ENCODE measurements around the gene RMND5A. TPM values are rescaled to one million over a fixed set of nuclear protein-coding genes. Genes with fewer than 3 reads are reported as not detected.
"Not testable (repeated sequence)": the region's sequence is repeated elsewhere in the genome, so short reads cannot be mapped to it uniquely, and the experiment has no call there.

The RMND5A gene
- polyA plus RNA-seq, 1 donor: 36.6 TPM

DNA sequence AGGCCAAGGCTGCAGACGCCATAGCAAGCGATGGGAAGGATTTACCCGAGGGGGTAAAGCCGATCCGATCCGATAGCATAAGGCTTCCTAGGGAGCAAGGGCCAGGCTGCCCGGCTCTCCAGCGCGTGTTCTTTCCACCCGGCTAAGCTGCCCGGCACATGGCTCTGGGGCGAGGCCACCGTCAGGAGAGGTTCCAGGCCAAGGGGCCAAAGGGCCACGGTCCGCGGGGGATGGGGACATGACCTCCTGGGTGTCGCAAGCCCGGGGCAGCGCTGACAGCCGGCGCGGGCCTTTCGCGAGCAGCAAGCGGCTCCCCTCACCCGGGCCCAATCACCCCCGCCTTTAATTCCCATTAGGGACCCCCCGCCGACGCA lies 841 bp upstream of the RMND5A start:
- DNase-seq: not testable (repeated sequence)

DNA sequence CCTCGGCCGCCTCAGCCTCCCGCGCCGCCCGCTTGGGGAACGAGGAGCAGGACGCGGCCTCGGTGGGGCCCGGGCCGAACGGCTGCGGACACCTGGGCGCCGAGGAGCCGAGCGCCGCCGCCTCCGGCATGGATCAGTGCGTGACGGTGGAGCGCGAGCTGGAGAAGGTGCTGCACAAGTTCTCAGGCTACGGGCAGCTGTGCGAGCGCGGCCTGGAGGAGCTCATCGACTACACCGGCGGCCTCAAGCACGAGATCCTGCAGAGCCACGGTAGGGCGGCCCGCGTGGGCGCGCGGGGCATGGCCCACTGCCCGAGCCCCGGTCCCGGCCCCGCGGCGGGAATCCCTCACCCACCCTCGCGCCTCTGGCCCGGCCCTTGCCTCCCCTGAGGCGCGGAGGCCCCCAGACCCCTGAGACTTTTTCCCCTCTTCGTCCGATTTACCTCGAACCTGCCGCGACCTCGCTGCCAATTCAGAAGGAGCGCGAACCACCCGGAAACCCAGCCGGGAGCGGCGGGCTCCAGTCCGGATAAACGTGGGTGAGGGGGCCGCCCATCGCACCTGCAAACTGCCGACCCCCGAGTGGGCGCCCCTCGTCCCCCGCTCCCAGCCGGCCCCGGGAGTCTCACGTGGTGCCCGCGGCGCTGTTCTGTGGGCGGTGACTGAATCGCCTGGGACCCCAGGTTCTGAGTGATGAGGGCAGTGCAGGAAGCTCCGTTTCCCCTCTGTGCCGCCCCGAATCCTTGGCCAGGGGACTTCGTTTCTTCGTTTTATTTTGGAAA lies 639 bp downstream of the RMND5A start:
- DNase-seq: not testable (repeated sequence)

DNA sequence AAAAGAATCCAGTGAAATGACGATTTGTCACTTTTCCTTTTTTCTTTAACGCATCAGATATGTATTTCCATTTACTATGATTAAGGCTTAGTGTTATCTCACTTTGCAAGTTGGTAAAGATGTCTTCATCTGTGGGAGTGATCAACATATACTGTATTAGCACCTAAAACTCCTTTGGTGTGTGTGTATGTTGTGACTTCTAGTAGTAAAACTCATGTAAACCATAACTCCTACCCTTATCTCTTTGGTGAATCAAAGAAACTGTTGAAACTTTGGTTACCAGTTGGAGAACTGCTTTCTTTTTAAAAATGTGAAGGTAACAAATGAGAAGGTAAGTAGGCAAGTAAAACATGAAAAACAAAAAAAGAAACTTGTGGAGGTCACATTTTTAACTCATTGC lies 5.6 kb downstream of the RMND5A start:
- not testable (repeated sequence) for DNase-seq

DNA sequence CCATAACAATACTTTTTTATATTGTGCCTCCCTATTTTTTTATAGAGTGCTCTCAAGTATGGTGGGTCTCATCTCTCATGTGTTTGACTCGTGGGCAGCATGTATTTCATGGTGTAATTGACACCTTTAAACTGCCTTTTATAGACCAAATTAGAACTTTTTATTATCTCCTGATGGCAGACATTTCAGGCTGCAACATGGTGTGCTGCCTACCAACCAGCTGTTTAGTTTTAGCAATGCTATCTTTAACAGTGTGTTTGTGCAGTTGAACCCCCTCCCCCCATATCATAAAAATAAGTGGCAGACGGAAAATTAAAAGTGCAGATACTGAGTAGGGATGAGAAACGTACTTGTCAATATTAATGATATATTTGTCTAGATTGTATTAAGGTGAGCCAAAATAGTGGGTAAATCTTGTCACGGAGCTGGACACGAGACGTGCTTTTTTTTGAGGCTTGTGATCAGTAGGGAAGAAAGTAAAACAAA lies 12.0 kb downstream of the RMND5A start:
- DNase-seq: not testable (repeated sequence)

DNA sequence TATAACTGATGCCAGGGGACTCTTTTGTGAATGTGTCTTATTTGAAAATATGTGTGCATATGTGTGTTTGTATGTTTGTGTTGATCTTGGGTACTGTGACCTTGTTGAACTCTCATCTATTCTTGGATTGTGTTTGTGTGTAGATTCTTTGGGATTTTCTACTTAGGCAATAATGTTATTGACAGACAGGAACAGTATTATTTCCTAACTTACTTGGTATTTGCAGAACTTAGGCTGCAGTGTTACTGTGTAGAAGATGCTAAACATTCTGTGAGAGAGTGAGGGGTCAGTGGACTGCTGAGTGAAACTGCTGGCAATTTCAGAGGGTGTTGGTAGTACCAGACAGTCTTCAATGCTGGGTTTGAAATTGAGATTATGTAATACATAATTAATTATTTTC lies 12.7 kb downstream of the RMND5A start:
- not testable (repeated sequence) for DNase-seq

DNA sequence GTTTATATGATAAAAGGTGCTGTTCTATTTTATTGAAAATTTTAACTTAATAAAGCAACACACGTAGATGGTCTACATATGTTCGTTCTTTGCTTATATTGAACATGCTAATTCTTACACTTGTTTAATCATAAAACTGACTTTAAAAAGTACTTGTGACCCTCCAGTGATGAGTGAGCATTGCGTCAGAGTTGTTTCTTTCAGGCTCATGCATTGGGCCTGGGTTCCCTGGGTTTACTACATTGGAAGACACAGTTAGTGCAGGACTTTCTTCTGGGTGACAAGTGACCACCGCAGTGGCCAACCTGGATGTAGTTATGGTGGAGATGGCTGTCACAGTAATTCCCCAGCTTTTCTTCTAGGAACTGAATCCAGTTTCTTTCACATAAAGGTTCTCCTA lies 13.4 kb downstream of the RMND5A start:
- DNase-seq: not testable (repeated sequence)

DNA sequence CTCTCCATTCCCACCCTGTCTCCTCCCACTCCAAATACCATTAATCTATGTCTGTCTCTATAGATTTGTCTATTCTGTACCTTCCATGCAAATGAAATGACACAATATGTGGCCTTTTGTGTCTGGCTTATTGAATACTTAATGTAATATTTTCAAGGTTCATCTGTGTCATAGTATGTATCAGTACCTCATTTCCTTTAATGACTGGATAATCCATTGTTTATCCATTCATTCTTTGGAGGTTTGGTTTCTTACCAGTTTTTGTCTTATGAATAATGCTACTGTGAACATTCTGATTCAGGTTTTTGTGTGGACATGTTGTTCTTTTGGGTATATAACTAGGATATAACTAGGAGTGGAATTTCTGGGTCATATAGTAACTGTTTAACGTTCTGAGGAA lies 14.8 kb downstream of the RMND5A start:
- not testable (repeated sequence) for DNase-seq

DNA sequence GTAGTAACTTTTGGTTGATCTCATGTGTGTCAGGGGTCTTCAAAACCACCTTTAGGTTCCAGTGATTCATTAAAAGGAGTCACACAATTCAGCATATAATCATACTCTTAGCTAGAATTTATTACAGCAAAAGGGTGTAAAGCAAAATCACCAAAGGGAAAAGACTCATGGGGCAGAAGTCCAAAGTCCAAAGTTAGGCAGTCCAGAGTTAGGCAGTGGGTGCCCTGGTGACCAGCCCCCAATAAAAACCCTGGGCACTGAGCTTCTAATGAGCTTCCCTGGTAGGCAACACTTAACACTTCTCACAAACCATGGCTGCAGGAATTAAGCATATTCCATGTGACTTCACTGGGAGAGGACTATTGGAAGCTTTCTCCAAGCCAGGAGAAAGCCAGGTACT lies 19.4 kb downstream of the RMND5A start:
- DNase-seq: not testable (repeated sequence)

DNA sequence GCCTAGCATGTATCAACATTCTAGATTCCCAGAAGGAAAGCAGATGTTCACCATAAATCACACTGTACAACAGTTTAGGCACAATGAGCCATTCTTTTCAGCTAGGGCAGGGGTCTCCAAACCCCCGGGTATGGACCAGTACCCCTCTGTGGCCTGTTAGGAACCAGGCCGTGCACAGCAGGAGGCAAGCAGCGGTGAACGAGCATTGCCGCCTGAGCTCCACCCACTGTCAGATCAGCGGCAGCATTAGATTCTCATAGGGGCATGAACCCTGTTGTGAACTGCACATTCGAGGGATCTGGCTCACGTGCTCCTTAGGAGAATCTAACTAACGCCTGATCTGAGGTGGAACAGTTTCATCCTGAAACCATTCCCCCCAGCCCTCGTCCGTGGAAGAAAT lies 19.8 kb downstream of the RMND5A start:
- DNase-seq: not testable (repeated sequence)

DNA sequence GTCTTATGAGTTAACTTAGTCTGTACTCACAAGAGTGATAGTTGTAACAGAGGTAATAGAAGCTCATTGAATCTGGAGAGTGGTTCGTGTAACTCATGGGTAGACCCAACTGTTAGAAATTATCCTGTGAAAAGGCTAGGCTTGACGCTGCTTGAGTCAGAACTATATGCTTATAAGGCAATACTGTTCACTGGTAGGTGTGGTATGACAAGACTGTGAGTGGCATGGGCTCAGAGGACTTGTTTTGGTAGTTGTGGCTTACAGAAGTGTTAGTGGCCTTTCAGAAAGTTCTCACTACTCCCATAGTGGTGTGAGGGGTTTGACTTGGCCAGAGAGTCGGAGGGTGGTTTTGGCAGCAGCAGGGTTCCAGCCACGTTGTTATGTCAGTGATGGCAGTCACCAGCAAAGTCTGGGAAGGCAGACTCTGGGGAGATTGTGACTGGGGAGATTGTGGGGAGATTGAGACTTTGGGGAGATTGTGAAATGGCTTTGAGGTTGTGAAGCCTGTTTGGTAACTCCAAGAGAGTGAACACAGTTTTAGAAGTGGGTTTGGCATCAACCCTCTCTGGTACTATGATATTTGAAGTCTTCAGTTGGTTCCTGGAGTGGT lies 21.9 kb downstream of the RMND5A start:
- DNase-seq: not testable (repeated sequence)

DNA sequence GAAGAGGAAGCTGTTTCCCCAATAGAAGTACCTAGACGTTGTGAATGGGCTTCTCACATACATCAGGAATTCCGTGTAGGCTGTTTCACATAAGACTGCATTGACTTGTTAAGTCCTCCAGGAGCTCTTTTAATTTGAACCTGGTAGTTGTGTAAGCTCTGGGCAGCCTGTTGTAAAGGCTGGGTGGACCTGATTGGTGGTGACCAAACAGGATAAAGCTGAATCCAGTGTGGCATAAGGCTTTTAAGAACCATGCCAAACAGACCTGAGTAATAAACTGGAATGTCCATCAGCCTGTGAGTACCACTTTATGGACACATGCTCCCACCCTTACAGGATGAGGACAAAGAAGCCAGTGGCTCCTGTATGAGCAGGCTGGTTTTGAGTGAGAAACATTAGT lies 24.1 kb downstream of the RMND5A start:
- DNase-seq: no peak

DNA sequence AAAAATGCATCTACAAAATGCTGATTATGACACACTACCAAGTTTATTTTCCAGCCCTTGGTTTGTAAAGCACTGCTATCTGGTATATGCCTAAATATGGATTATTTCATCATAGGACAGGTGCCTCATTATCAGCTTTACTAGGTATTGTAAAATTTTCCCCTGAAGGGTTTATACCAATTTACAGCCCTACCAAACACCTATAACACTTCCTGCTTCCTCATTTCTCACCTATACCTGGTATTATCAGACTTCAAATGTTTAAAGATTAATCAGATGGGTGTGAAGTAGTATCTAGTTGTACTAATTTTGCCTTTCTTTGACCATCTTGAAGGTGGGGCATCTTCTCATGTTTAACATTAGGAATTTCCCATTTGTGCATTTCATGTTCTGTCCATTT lies 26.8 kb downstream of the RMND5A start:
- DNase-seq: no peak

DNA sequence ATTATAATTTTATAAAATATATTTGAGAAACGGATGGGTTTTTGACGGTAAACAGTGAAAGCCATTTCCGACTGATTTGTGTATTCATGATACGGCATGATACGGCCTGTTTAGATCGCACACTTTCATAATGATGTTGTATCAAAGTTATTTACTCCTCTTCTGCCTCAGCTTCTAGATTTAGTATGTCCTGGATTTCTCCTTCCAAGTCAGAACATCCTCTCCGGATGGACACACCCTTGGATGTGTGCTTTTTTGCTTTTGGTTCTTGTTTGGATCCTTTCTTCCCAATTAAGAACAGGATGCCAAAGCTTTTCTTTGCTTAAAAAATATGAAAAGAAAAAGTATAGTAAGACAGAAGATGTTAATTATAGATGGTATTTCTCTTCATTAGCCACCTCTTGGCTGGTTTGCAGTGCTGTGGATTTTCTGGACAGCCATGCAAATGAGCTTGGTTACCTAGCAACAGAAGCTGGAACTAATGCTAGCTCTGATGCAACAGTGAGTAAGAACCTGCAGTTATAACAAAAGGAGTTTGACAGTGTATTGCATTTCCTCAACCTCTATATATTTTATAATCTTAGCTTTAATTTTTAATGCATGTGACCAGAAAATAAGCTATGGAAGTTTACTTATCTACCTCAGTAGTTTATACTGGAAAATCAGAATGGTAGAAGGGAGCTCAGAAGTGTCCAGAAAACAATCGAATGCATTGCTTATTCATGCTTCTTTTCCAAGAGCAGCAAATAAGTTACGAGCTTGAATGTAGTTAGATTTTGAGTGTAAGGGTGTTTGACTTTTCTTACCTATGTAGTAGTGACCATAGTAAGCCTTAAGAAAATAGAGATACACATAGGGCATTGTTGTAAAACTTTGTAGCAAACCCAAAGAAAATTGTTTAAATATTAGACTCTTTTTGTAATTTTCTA lies 27.9 kb downstream of the RMND5A start:
- DNase-seq: no peak

DNA sequence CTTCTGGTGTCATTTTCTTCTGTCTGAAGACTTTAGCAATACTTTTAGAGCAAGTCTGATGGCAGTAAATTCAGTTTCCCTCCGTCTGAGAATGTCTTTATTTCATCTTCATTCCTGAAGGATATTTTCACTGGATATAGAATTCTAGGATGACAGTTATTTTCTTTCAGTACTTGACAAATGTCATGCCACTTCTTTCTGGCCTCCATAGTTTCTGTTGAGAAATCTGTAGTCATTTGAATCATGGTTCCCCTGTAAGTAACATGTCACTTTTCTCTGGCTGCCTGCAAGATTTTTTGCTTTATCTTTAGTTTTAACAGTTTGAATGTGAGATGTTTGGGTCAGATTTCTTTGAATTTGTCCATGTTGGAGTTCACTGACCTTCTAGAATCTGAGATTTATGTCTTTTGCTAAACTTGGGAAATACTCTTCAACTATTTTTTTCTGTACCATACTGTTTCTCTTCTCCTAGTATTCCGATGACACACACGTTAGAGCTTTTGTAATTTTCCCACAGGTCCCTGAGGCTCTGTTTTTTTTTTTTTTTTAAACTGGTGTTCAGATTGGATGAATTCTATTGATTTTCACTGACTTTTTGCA lies 30.2 kb downstream of the RMND5A start:
- no peak for DNase-seq

DNA sequence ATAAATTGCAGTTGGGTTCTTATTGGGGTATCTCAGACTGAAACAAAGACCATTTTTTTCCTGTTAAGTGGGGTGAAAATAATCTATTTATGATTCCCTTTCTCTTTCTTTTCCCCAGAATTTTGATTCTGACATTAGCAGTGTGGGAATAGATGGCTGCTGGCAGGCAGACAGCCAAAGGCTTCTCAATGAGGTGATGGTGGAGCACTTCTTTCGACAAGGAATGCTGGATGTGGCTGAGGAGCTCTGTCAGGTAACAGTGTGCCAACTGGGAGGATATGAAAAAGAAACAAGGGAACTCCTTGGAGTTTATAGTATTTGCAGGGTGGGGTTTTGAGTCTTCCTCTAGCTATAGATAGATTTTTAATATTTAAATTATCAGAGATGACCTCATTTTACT lies 31.7 kb downstream of the RMND5A start:
- DNase-seq: no peak

DNA sequence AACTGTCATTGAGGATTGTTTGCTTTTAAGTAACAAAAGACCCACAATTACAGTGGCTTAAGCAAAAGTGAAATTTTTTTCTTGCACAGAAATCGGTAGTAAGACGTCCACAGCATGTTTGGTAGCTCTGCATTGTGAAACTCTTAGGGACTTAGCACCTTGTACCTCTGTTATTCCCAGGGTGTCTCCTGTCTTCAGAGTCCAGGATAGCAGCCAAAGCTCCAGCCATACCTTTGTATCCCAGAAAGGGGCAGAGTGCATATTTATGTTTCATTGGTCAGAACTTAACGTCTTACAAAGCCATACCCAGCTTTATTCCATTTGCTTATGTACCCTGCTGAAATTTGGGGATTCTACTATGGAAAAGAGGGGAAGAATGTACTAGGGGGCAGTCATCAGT lies 32.8 kb downstream of the RMND5A start:
- DNase-seq: no peak

DNA sequence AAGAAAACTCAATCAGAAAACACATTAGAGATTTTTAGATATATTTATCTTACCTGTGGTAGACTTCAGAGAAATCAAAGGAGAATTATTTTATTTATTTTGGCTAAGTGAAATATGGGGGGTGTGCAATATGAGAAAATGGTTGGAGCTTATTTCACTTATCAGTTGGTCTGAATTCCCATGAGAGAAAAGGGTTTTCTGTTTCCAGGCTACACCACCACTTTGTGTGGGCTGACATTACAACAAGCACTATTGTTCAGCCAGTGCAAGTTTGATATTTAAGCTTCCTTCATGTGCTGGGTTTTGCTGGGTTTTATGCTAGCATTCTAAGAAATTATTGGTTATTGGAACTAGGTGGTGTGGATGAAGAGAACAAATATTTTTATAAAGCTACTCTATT lies 33.5 kb downstream of the RMND5A start:
- DNase-seq: no peak

DNA sequence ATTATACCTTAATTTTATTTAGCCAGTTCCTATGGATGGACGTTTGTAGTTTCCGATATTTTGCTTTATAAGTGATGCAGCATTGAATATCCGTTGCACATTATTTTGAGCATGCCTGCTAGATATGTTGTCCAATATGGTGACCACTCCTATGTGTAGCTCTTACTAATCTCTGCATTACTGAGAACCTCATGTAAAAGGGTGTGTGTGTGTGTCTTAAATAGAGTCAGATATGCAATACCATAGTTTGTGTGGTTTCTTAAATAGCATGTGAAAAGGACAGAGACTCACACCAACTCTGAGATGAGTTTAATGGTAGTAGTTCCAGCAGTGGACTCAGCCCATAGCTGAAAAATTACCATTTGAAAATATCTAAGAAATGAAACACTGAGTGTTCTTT lies 38.3 kb downstream of the RMND5A start:
- no peak for DNase-seq

DNA sequence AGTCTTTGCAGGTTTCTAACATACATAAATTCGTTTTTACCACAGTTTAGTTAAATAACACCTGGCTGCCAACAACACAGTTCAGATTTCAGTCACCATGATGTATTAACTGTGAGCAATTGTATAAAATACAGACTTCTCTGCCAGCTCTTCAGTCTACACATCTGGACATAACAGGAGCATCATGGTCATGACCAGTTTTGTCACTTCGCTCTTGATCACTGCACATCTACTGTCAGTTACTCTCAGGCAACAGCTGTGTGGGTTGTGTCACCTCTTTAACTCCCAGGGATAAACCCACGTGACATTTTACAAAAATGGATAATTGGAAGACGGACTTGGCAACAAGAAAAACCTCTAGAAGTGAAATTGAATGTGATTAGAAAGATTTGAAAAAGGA lies 40.3 kb downstream of the RMND5A start:
- DNase-seq: no peak

DNA sequence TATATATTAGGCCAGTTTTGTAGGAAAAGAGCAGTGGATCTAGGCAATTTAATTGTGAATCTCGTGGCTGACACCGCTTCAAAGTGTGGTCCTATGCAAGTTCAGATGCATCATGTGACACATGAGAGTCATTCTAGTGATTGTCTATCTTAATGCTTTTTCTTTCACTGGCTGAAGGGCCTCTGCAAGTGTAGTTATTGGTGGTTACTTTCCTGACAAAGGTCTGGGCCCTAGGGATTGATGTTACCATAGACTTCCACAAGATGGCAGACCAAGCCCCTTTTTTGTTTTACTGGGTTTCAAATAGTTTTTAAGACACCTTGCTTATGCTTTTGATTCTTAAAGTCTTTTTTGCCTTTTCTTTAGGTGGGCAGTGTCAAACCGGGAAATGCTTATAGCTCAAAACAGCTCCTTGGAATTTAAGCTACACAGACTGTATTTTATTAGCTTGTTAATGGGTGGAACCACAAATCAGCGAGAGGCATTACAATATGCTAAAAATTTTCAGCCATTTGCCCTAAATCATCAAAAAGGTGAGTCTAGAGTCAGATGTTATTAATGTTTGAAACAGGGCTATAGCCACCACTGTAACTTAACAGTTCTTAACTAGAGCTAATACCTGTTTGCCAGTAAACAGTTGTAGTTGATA lies 44.7 kb downstream of the RMND5A start:
- peak; percentile 14 for DNase-seq

DNA sequence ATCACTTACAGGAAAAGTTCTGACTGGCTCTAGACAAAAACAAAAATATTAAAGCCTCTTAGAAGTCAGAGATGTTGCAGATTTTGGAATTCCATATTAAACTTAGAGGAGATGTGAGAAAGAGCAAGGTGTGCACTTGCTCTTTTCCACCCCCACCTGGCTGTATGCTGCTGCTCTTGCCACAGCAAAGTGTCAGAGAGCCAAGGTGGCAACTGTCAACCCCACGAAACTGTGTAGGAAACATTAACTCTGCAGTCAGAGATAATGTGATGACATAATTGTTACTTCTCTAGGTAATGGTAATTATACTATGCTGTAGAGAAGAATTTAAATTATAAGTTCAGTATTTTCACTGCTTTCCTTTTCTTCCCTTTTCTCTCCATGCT lies 45.2 kb downstream of the RMND5A start:
- DNase-seq: no peak

All from hindlimb muscle (tissue), 1 donor.